ENCODE results near the gene INAFM2.

GRCh38 chr15:40334941-40335795, 11.7 kb downstream of the INAFM2 start:
- TF ChIP-seq CTCF (IDR thresholded peaks at IDR 0.05) = no peak
- TF ChIP-seq EZH2 (IDR thresholded peaks at IDR 0.05) = no peak
- TF ChIP-seq EZH2phosphoT487 (IDR thresholded peaks at IDR 0.05) = no peak
